PC-9 (cell line): ENCODE data around the gene RHCG. TPM values are rescaled to one million over a fixed set of nuclear protein-coding genes. Genes with fewer than 3 reads are reported as not detected.

Source experiments
- BruUV-seq: library from RNA; stranded (reverse); fragments of 400-500 nt; replicated peaks from 2 replicates; lab custom pipeline; 2021; lab: Mats Ljungman, UMichigan
- CTCF ChIA-PET: fragments of 300-600 bp; sonication (Branson Sonifier 250); formaldehyde crosslinking; loops from one replicate; lab custom pipeline; 2022; ENCODE audit warnings: antibody characterized with exemption; lab: Charles Lee
- POLR2A ChIA-PET: fragments of 300-600 bp; sonication (Branson Sonifier 250); formaldehyde crosslinking; loops from one replicate; lab custom pipeline; 2022; ENCODE audit warnings: antibody characterized with exemption; ENCODE audit not compliant: unreplicated experiment; lab: Charles Lee
- DNase-seq, 2 experiments: peaks; one replicate each; pipeline versions ENCODE4 v3.0.0 to v3.0.0-alpha.2; 2015 to 2022; ENCODE audit warnings: mixed read lengths in 1 of 2
- H2AFZ ChIP-seq: fragments of 200-600 bp; sonication (generic); 2 replicates; pipeline ENCODE4 v1.8.1; 2017; ENCODE audit warnings: antibody characterized with exemption
- H3F3A ChIP-seq: fragments of 200-600 bp; sonication (generic); 2 replicates; pipeline ENCODE4 v1.8.1; 2017; ENCODE audit warnings: antibody characterized with exemption, mild to moderate bottlenecking, low read depth; ENCODE audit not compliant: insufficient read depth
- H3K27ac ChIP-seq: fragments of 200-600 bp; sonication (generic); 2 replicates; pipeline ENCODE4 v1.6.1; 2016; ENCODE audit warnings: mixed run types
- H3K27me3 ChIP-seq: fragments of 200-600 bp; sonication (generic); 2 replicates; pipeline ENCODE4 v1.6.1; 2016; ENCODE audit warnings: low read depth, mixed run types; ENCODE audit not compliant: insufficient read depth
- H3K36me3 ChIP-seq: fragments of 200-600 bp; sonication (generic); 2 replicates; pipeline ENCODE4 v1.6.1; 2016; ENCODE audit warnings: low read depth, mixed run types
- H3K4me1 ChIP-seq: fragments of 200-600 bp; sonication (generic); replicated peaks from 2 replicates; pipeline ENCODE4 v1.6.1; 2016; ENCODE audit warnings: mixed run types; ENCODE audit not compliant: insufficient read depth
- H3K4me2 ChIP-seq: fragments of 200-600 bp; sonication (generic); 2 replicates; pipeline ENCODE4 v1.6.1; 2017; ENCODE audit warnings: mixed run types
- H3K4me3 ChIP-seq: fragments of 200-600 bp; sonication (generic); 2 replicates; pipeline ENCODE4 v1.6.1; 2016; ENCODE audit warnings: mixed run types
- H3K79me2 ChIP-seq: fragments of 200-600 bp; sonication (generic); 2 replicates; pipeline ENCODE4 v1.6.1; 2017; ENCODE audit warnings: low read depth, mixed run types
- H3K9me2 ChIP-seq: fragments of 200-600 bp; sonication (generic); 2 replicates; pipeline ENCODE4 v1.8.1; 2017; ENCODE audit warnings: mild to moderate bottlenecking; ENCODE audit not compliant: insufficient read depth
- H3K9me3 ChIP-seq: fragments of 200-600 bp; sonication (generic); 2 replicates; pipeline ENCODE4 v1.8.1; 2016; ENCODE audit warnings: low read depth; ENCODE audit not compliant: insufficient read depth
- H4K20me1 ChIP-seq: fragments of 200-600 bp; sonication (generic); 2 replicates; pipeline ENCODE4 v1.8.1; 2017; ENCODE audit not compliant: insufficient read depth
- EZH2 ChIP-seq: fragments of 200-600 bp; sonication (generic); IDR thresholded peaks from 2 replicates; pipeline ENCODE4 v1.8.0; 2017; ENCODE audit warnings: antibody characterized with exemption, low read depth
- intact Hi-C: fragments of 100-400 bp; cut with micrococcal nuclease; formaldehyde crosslinking; loops from one replicate; pipeline ENCODE4 v1.10.0; 2022; ENCODE audit not compliant: unreplicated experiment
- total RNA-seq: library from RNA; stranded (reverse); gene quantifications from 2 replicates; pipeline ENCODE4 v1.2.3, GENCODE V29; 2021
- TF ChIP-seq, protein P1 (sequence below): fragments of 200-600 bp; sonication (generic); conservative IDR thresholded peaks from 2 replicates; pipeline ENCODE4 v1.6.1; 2017; ENCODE audit warnings: mixed run types, antibody characterized with exemption, mild to moderate bottlenecking, moderate library complexity

Gene RHCG
- total RNA-seq, 1 experiment from 2014 or later, result 0.26 TPM

DNA sequence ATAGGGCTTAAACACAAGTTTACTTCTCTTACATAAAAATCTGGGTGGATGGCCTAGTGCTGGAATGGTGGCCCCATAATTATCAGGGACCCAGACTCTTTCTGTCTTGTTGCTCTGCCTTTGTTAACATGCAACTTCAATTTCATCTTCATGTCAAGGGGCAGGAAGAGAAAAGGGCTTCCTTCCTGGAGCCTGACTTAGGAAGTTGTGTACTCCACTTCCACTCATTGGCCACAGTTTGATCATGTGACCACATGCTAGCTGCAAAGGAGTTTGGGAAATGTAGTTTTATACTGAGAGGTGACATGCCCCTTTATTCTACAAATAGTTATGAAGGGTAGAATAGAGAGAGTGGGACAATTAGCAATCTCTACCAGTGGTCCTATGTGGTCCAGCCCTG is 39.3 kb downstream of the RHCG start:
- no peaks in the 10 kb centered on the region for H3K9me2 ChIP-seq
- H3K79me2 ChIP-seq, result no peaks in the 10 kb centered on the region
- no peak for DNase-seq
- CTCF ChIA-PET, result no interaction called here
- H3K4me2 ChIP-seq, result no peak overlapping the region
- no peak overlapping the region for H3K4me3 ChIP-seq
- no peaks in the 10 kb centered on the region for H3K36me3 ChIP-seq
- BruUV-seq, result no TSS peak
- POLR2A ChIA-PET, result interaction anchor here (0.6 kb wide), 2 partner anchors 108 to 213 kb away, joined by 3 read pairs; partner anchors contain the start of gene FANCI
- H3K9me3 ChIP-seq, result no peaks in the 10 kb centered on the region
- no peak for TF ChIP-seq EZH2
- TF ChIP-seq, protein P1, sequence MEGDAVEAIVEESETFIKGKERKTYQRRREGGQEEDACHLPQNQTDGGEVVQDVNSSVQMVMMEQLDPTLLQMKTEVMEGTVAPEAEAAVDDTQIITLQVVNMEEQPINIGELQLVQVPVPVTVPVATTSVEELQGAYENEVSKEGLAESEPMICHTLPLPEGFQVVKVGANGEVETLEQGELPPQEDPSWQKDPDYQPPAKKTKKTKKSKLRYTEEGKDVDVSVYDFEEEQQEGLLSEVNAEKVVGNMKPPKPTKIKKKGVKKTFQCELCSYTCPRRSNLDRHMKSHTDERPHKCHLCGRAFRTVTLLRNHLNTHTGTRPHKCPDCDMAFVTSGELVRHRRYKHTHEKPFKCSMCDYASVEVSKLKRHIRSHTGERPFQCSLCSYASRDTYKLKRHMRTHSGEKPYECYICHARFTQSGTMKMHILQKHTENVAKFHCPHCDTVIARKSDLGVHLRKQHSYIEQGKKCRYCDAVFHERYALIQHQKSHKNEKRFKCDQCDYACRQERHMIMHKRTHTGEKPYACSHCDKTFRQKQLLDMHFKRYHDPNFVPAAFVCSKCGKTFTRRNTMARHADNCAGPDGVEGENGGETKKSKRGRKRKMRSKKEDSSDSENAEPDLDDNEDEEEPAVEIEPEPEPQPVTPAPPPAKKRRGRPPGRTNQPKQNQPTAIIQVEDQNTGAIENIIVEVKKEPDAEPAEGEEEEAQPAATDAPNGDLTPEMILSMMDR, result no peak
- H2AFZ ChIP-seq, result no peak overlapping the region
- H3K27me3 ChIP-seq, result no peaks in the 10 kb centered on the region
- peaks cover 4% of the 10 kb centered on the region; the same call in 1 of the 2 replicates for H3F3A ChIP-seq
- H4K20me1 ChIP-seq, result no peaks in the 10 kb centered on the region
- intact Hi-C loops, result no loop called here
- peaks cover 12% of the 10 kb centered on the region for H3K4me1 ChIP-seq
- no peak overlapping the region for H3K27ac ChIP-seq

DNA sequence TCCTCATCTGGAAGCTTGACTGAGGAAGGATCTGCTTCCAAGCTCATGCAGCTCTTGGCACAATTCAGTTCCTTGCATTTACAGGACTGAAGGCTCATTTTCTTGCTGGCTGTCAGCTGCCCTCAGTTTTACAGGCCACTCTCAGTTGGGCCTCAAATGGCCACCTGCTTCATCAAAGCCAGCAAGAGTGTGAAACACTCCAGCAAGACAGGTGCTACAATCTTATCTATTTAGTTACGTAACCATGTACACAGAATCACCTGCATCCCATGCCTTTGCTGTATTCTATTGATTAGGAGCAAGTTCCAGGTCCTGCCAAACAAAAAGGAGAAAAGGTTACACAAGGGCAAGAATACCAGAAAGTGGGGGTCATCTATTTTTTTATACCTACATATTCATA is 40.8 kb downstream of the RHCG start:
- no peaks in the 10 kb centered on the region for H3K9me3 ChIP-seq
- H3F3A ChIP-seq, result peaks cover 4% of the 10 kb centered on the region; the same call in 1 of the 2 replicates
- TF ChIP-seq, protein P1, result no peak
- no peak for TF ChIP-seq EZH2
- intact Hi-C loops, result no loop called here
- no peak overlapping the region for H3K4me2 ChIP-seq
- no peak overlapping the region for H3K27ac ChIP-seq
- no peak overlapping the region for H2AFZ ChIP-seq
- H4K20me1 ChIP-seq, result no peaks in the 10 kb centered on the region
- DNase-seq, result no peak
- no peaks in the 10 kb centered on the region for H3K9me2 ChIP-seq
- no peaks in the 10 kb centered on the region for H3K36me3 ChIP-seq
- no peaks in the 10 kb centered on the region for H3K79me2 ChIP-seq
- ChIA-PET POLR2A (no interaction called here), CTCF (no interaction called here)
- H3K27me3 ChIP-seq, result peaks cover 6% of the 10 kb centered on the region; the same call in 1 of the 2 replicates
- peaks cover 12% of the 10 kb centered on the region for H3K4me1 ChIP-seq
- no TSS peak for BruUV-seq
- H3K4me3 ChIP-seq, result no peak overlapping the region

DNA sequence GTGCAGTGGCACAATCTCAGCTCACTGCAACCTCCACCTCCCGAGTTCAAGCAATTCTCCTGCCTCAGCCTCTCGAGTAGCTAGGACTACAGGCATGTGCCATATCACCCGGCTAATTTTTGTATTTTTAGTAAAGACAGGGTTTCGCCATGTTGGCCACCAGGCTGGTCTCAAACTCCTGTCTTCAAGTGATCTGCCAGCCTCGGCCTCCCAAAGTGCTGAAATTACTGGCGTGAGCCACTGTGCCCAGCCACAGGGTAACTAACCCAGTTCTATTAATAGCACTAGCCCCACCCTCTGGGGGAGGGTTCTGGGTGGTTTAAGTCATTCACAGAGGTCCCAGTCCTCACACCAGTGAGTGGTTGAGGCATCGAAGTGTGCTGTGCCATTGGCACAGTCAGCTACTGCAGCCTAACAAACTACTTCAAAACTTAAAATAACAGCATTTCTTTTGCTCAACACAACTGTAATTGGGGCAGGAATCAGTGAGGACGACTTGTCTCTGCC is 44.0 kb downstream of the RHCG start:
- Histone ChIP-seq H3K9me3 (no peaks in the 10 kb centered on the region), H4K20me1 (no peaks in the 10 kb centered on the region), H3K4me1 (no peaks in the 10 kb centered on the region), H3K36me3 (no peaks in the 10 kb centered on the region), H3K27me3 (peaks cover 13% of the 10 kb centered on the region; the same call in 1 of the 2 replicates), H3F3A (peaks cover 4% of the 10 kb centered on the region; the same call in 1 of the 2 replicates), H3K9me2 (no peaks in the 10 kb centered on the region), H3K4me3 (no peak overlapping the region), H3K4me2 (no peak overlapping the region), H3K27ac (no peak overlapping the region), H3K79me2 (no peaks in the 10 kb centered on the region), H2AFZ (no peak overlapping the region)
- CTCF ChIA-PET, result no interaction called here
- no peak for DNase-seq
- intact Hi-C loops, result no loop called here
- no TSS peak for BruUV-seq
- no peak for TF ChIP-seq EZH2
- TF ChIP-seq, protein P1, result no peak
- POLR2A ChIA-PET, result interaction anchor here (0.6 kb wide), 1 partner anchor 8 kb away, joined by 9 read pairs; no protein-coding TSS in a partner anchor
